ENCODE results near the gene SYNGAP1. TPM values are rescaled to one million over a fixed set of nuclear protein-coding genes. Genes with fewer than 3 reads are reported as not detected.

The SYNGAP1 gene
- total RNA-seq, 4 donors from 2014 or later = 3.3 to 8.6 (median 4.1) TPM

DNA sequence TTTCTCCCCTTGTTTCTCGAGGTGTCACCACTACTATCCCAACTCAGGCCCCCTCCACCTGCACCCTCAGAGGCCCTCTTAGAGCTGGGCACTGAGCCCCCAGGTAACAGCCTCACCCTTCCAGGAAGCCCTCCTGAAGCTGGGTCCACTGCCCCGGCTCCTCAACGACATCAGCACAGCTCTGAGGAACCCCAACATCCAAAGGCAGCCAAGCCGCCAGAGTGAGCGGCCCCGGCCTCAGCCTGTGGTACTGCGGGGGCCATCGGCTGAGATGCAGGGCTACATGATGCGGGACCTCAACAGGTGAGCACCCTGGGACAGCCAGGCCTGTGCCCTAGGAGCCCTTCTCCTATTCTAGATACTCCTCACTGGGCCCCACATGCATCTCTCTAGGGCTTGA, 21.6 kb downstream of the SYNGAP1 start:
- TF ChIP-seq, protein P1, sequence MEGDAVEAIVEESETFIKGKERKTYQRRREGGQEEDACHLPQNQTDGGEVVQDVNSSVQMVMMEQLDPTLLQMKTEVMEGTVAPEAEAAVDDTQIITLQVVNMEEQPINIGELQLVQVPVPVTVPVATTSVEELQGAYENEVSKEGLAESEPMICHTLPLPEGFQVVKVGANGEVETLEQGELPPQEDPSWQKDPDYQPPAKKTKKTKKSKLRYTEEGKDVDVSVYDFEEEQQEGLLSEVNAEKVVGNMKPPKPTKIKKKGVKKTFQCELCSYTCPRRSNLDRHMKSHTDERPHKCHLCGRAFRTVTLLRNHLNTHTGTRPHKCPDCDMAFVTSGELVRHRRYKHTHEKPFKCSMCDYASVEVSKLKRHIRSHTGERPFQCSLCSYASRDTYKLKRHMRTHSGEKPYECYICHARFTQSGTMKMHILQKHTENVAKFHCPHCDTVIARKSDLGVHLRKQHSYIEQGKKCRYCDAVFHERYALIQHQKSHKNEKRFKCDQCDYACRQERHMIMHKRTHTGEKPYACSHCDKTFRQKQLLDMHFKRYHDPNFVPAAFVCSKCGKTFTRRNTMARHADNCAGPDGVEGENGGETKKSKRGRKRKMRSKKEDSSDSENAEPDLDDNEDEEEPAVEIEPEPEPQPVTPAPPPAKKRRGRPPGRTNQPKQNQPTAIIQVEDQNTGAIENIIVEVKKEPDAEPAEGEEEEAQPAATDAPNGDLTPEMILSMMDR (IDR thresholded peaks at IDR 0.05) = no peak
- no peak for TF ChIP-seq POLR2A (IDR thresholded peaks at IDR 0.05)
- no peak overlapping the region for H3K4me3 ChIP-seq
- WGBS, 2 donors = 93% methylated on average over 5 of the region's 9 CpGs; no CpG with 5 or more reads in 1 of the 2 donors
- intact Hi-C loops (cut with DNase I) = no loop called here
- no peaks in the 10 kb centered on the region for H3K4me1 ChIP-seq
- no peak for DNase-seq
- no peaks in the 10 kb centered on the region for H3K9me3 ChIP-seq
- no peak overlapping the region for H3K27ac ChIP-seq
- no peaks in the 10 kb centered on the region for H3K27me3 ChIP-seq
- H3K36me3 ChIP-seq = peaks cover 19 to 94% (median 35%) of the 10 kb centered on the region in 3 donors

GRCh38 chr6:33442283-33442682, 22.4 kb downstream of the SYNGAP1 start:
- no peak overlapping the region for H3K27ac ChIP-seq
- H3K4me3 ChIP-seq = no peak overlapping the region
- no peaks in the 10 kb centered on the region for H3K9me3 ChIP-seq
- H3K36me3 ChIP-seq = peaks cover 12 to 94% (median 32%) of the 10 kb centered on the region in 3 donors
- no peak for TF ChIP-seq POLR2A (IDR thresholded peaks at IDR 0.05)
- TF ChIP-seq, protein P1 (IDR thresholded peaks at IDR 0.05) = no peak
- H3K4me1 ChIP-seq = no peaks in the 10 kb centered on the region
- 80 to 86% methylated on average over 8 of the region's 8 CpGs for WGBS, 2 donors
- DNase-seq = no peak
- intact Hi-C loops (cut with DNase I) = no loop called here
- no peaks in the 10 kb centered on the region for H3K27me3 ChIP-seq

DNA sequence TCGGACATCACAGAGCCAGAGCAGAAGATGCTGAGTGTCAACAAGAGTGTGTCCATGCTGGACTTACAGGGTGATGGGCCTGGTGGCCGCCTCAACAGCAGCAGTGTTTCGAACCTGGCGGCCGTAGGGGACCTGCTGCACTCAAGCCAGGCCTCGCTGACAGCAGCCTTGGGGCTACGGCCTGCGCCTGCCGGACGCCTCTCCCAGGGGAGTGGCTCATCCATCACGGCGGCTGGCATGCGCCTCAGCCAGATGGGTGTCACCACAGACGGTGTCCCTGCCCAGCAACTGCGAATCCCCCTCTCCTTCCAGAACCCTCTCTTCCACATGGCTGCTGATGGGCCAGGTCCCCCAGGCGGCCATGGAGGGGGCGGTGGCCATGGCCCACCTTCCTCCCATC, 23.2 kb downstream of the SYNGAP1 start:
- Histone ChIP-seq H3K27ac (no peak overlapping the region), H3K4me1 (no peaks in the 10 kb centered on the region), H3K27me3 (no peaks in the 10 kb centered on the region), H3K4me3 (no peak overlapping the region), H3K36me3 (peaks cover 4 to 94% (median 25%) of the 10 kb centered on the region in 3 donors), H3K9me3 (no peaks in the 10 kb centered on the region)
- TF ChIP-seq POLR2A (IDR thresholded peaks at IDR 0.05) = no peak
- TF ChIP-seq, protein P1 (IDR thresholded peaks at IDR 0.05) = no peak
- intact Hi-C loops (cut with DNase I) = no loop called here
- no peak for DNase-seq
- WGBS, 2 donors = 91% methylated on average over 16 of the region's 17 CpGs; no CpG with 5 or more reads in 1 of the 2 donors

GRCh38 chr6:33443619-33444504, 24.0 kb downstream of the SYNGAP1 start:
- H3K9me3 ChIP-seq = no peaks in the 10 kb centered on the region
- TF ChIP-seq, protein P1 (IDR thresholded peaks at IDR 0.05) = no peak
- no peak for TF ChIP-seq POLR2A (IDR thresholded peaks at IDR 0.05)
- 82 to 92% methylated on average over 4 of the region's 18 CpGs for WGBS, 2 donors
- H3K4me3 ChIP-seq = no peak overlapping the region
- DNase-seq = no peak
- H3K27me3 ChIP-seq = no peaks in the 10 kb centered on the region
- intact Hi-C loops (cut with DNase I) = no loop called here
- H3K4me1 ChIP-seq = no peaks in the 10 kb centered on the region
- no peak overlapping the region for H3K27ac ChIP-seq
- peaks cover 11 to 94% (median 18%) of the 10 kb centered on the region in 3 donors for H3K36me3 ChIP-seq

DNA sequence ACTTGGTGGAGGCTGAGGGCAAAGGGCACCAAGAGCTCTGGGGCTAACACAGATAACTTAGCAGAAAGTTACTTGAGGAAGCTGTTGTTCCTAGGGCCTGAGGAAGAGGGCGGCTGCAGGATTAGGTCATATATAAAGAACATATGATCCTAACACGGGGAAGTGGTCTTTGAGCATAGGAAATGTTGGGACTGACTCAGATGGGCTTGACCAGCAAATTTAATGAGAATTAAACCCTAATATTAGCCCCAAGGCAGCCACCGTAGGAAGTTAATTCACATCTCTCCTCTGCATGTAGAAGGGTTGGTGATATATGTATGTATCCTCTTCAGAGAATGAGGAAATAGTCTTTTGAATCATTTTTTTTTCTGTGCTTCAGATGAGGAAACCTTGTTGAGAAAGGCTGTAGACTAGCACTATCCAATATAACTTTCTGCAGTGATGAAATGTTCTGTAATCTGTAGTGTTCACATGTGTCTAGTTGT, 25.3 kb downstream of the SYNGAP1 start:
- Histone ChIP-seq H3K36me3 (peaks cover 11 to 95% (median 18%) of the 10 kb centered on the region in 3 donors), H3K4me3 (no peak overlapping the region), H3K27me3 (no peaks in the 10 kb centered on the region), H3K27ac (peak overlapping the region in 1 of 4 donors; percentile 30), H3K4me1 (no peaks in the 10 kb centered on the region), H3K9me3 (no peaks in the 10 kb centered on the region)
- WGBS, 2 donors = 78 to 90% methylated on average over 3 of the region's 3 CpGs
- intact Hi-C loops (cut with DNase I) = no loop called here
- DNase-seq = no peak
- TF ChIP-seq POLR2A (IDR thresholded peaks at IDR 0.05) = no peak
- TF ChIP-seq, protein P1 (IDR thresholded peaks at IDR 0.05) = no peak
